Upper lobe of right lung (tissue), 1 donor: Measurements from ENCODE around the gene SLC22A31. TPM values are rescaled to one million over a fixed set of nuclear protein-coding genes. Genes with fewer than 3 reads are reported as not detected.
A peak's percentile ranks its signal among the peaks of the same experiment; 100 is the strongest.

Experiments used
- ATAC-seq: fragments of 200-7000 bp; cut with Tn5 transposase; one replicate; pipeline ENCODE4 v1.9.1; 2020; ENCODE audit warnings: mild to moderate bottlenecking, moderate library complexity
- DNase-seq: peaks from one replicate; pipeline ENCODE4 v3.0.0-alpha.2; 2020
- H3K27ac ChIP-seq: fragments of 200-600 bp; one replicate; pipeline ENCODE4 v1.8.0; 2022
- H3K27me3 ChIP-seq: fragments of 200-600 bp; one replicate; pipeline ENCODE4 v1.8.0; 2022; ENCODE audit warnings: mild to moderate bottlenecking
- H3K36me3 ChIP-seq: fragments of 200-600 bp; one replicate; pipeline ENCODE4 v1.8.0; 2022
- H3K4me1 ChIP-seq: fragments of 200-600 bp; one replicate; pipeline ENCODE4 v1.8.0; 2022
- H3K4me3 ChIP-seq: fragments of 200-600 bp; one replicate; pipeline ENCODE4 v1.8.0; 2022; ENCODE audit warnings: mild to moderate bottlenecking
- H3K9me3 ChIP-seq: fragments of 200-600 bp; one replicate; pipeline ENCODE4 v1.8.0; 2022
- intact Hi-C: fragments of 100-400 bp; cut with DNase I; formaldehyde crosslinking; loops from one replicate; pipeline ENCODE4 v1.11.0; 2022
- total RNA-seq: library from RNA; stranded (reverse); fragmentation: NEBNext Ultra II Directional; extraction: Animal tissue kit (Norgen Biotek cat#: 25700); gene quantifications from one replicate; pipeline ENCODE4 v1.2.1, GENCODE V29; 2021
- TF ChIP-seq, protein P1 (sequence below): fragments of 200-600 bp; IDR thresholded peaks from one replicate; pipeline ENCODE4 v1.8.0; 2022; ENCODE audit warnings: antibody characterized with exemption
- donor health status: DM: no; HTN: yes; CAD: no; lungs with severe emphysema.

SLC22A31 gene
- total RNA-seq, 1 donor from 2014 or later = 136 TPM

GRCh38 chr16:89221604-89222003 lies 21.3 kb upstream of the SLC22A31 start:
- TF ChIP-seq, protein P1, sequence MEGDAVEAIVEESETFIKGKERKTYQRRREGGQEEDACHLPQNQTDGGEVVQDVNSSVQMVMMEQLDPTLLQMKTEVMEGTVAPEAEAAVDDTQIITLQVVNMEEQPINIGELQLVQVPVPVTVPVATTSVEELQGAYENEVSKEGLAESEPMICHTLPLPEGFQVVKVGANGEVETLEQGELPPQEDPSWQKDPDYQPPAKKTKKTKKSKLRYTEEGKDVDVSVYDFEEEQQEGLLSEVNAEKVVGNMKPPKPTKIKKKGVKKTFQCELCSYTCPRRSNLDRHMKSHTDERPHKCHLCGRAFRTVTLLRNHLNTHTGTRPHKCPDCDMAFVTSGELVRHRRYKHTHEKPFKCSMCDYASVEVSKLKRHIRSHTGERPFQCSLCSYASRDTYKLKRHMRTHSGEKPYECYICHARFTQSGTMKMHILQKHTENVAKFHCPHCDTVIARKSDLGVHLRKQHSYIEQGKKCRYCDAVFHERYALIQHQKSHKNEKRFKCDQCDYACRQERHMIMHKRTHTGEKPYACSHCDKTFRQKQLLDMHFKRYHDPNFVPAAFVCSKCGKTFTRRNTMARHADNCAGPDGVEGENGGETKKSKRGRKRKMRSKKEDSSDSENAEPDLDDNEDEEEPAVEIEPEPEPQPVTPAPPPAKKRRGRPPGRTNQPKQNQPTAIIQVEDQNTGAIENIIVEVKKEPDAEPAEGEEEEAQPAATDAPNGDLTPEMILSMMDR = no peak
- H3K27ac ChIP-seq = no peak overlapping the region
- H3K4me3 ChIP-seq = no peak overlapping the region
- DNase-seq (no peak), ATAC-seq (no peak)
- peaks cover 49% of the 10 kb centered on the region for H3K36me3 ChIP-seq
- intact Hi-C loops = no loop called here
- H3K4me1 ChIP-seq = peaks cover 14% of the 10 kb centered on the region
- H3K27me3 ChIP-seq = no peaks in the 10 kb centered on the region
- no peaks in the 10 kb centered on the region for H3K9me3 ChIP-seq

DNA sequence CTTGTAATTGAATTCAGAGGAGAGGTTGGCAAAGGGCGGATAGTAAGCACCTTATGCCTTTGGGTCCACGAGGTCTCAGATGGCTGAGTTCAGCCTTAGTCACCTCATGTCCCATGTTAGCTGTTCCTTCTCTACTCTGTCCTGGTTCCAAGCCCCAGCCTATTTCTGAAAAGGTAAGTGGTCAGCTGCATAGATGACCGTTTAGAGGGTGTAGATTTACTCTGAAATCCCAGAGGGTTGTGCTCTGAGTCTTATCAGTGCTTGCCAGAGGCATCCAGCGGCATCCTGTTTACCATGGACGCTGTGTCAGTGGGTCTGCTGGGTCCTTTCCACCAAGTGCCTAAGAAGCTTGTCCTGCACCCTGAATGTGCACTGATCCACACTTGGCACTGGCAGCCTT lies 19.0 kb upstream of the SLC22A31 start:
- no peaks in the 10 kb centered on the region for H3K27me3 ChIP-seq
- no peak overlapping the region for H3K27ac ChIP-seq
- H3K4me1 ChIP-seq = peaks cover 23% of the 10 kb centered on the region
- no peak overlapping the region for H3K4me3 ChIP-seq
- intact Hi-C loops = loop anchor here (10.0 kb wide), 1 partner anchor 275 kb away; no protein-coding TSS in a partner anchor
- TF ChIP-seq, protein P1 = no peak
- DNase-seq (no peak), ATAC-seq (no peak)
- no peaks in the 10 kb centered on the region for H3K9me3 ChIP-seq
- peaks cover 31% of the 10 kb centered on the region for H3K36me3 ChIP-seq

GRCh38 chr16:89217388-89218191 lies 17.3 kb upstream of the SLC22A31 start, which contains the start of gene ZNF778:
Gene ZNF778, plus strand, starts transcription at chr16:89217703. Its CDS starts 3,425 bp downstream, at chr16:89221128.
- H3K4me3 ChIP-seq = peak within 1 kb of the TSS; percentile 72
- H3K9me3 ChIP-seq = no peaks in the 10 kb centered on the region
- intact Hi-C loops = loop anchor here (10.0 kb wide), 1 partner anchor 273 kb away; no protein-coding TSS in a partner anchor

DNA sequence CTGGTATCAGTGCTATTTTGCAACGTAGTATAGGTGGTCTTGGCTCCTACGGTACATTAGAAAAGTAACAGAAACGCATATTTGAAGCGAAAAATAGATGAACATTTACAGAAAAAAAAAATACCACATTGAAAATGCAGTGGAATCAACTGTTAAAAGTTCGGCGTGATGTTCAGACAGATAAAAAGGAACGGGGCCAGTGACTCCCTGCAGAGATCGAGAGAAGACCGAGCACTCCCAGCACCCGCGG lies 16.7 kb upstream of the SLC22A31 start:
- peak overlapping the region; percentile 72 for H3K4me3 ChIP-seq
- DNase-seq (no peak), ATAC-seq (no peak)
- no peaks in the 10 kb centered on the region for H3K27me3 ChIP-seq
- peaks cover 23% of the 10 kb centered on the region for H3K4me1 ChIP-seq
- TF ChIP-seq, protein P1 = no peak
- intact Hi-C loops = loop anchor here (10.0 kb wide), 1 partner anchor 272 kb away; no protein-coding TSS in a partner anchor
- peaks cover 9% of the 10 kb centered on the region for H3K36me3 ChIP-seq
- no peaks in the 10 kb centered on the region for H3K9me3 ChIP-seq
- peak overlapping the region; percentile 93 for H3K27ac ChIP-seq

More at GRCh38 chr16:89217388-89218191, 17.3 kb upstream of the SLC22A31 start, which contains the start of gene ZNF778:
- peak; percentile 97 for ATAC-seq
- Histone ChIP-seq H3K36me3 (peaks cover 14% of the 10 kb centered on the region), H3K27ac (peak within 1 kb of the TSS; percentile 93), H3K4me1 (peaks cover 23% of the 10 kb centered on the region), H3K27me3 (no peaks in the 10 kb centered on the region)
- peak; percentile 92 for DNase-seq
- TF ChIP-seq, protein P1 = no peak

DNA sequence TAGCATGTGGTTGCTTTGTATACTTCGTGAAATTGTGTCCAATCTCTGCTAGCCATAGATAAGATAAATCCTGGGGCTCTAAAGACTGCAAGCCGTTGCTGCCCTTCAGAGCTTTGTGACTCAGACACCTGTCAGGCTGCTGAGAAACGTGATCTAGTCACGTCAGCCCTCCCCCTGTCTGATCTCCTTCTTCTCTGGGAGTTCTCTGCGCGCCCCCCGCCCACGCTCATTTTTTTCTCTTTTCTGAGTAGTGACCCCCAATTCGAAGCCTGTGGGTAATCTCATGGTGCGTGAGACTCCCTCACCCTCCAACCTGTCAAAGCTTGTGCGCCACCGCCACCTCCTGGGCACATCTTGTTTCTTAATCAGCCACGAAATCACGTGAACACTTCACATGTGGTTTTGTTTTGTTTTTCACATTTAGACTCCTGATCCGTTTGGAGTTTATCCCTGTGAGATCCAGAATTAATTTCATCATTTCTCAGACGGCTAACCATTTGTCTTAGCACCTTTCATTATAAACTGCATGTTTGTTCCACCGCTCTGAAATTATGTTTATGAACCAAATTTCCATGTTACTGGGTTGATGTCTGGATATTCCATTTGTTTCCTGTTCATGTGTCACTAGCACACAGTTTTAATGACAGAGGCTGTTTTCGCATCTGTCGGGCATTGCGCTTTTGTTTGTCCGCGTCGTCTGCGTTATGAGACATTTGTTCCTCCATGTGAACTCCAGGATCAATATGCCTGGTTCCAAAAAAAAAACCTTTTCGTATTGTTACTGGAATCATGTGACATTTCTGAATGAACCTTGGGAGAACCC lies 16.2 kb upstream of the SLC22A31 start:
- ATAC-seq = peak; percentile 81
- peaks cover 23% of the 10 kb centered on the region for H3K4me1 ChIP-seq
- H3K27me3 ChIP-seq = no peaks in the 10 kb centered on the region
- TF ChIP-seq, protein P1 = peak; percentile 68
- H3K36me3 ChIP-seq = peaks cover 6% of the 10 kb centered on the region
- DNase-seq = peak; percentile 88
- intact Hi-C loops = loop anchor here (10.0 kb wide), 1 partner anchor 272 kb away; no protein-coding TSS in a partner anchor
- peak overlapping the region; percentile 72 for H3K4me3 ChIP-seq
- no peaks in the 10 kb centered on the region for H3K9me3 ChIP-seq
- H3K27ac ChIP-seq = peak overlapping the region; percentile 93
